ENCODE measurements around the gene PKP3.

DNA sequence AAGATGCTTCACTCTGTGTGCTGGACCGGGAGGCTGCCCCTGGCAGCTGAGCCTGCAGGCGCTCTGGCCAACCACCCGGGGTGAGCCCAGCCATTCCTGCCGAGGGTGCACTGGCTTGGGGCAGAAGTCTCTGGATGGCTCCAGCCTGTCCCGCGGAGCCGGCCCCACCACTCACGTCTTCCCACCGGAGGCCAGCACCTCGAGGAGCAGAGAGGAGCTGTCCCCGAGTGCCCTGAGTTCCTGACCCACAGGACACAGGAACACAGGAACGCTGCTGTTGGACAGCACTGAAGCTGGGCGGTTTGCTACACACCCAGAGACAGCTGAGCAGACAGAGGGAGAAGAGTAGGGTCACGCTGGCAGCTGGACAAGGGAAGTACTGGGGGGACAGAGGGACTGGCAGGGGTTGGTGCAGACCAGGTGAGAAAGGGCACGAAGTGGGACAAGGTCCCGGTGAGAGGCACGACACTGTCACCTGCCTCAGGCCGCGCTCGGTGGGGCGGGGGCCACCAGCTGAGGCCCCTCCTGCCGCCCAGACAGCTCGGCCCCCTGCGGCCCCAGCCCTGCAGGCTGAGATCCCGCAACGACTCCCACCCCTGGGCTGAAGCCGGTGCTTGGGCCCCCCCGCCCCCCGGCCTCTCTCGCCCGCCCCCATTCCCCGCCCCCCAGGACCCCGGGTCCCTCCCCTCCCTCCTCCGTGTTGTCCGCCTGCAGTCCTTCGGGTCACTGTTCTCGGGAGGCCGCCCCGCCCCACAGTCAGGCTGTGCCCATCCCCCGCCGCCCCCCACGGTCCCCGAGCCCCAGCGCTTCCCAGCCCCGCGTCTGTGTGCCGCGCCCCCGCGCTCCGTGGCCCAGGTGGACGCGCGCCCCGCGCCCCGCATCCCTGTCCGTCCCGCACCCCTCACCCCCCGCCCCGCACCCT lies 25.3 kb upstream of the PKP3 start:
- TF ChIP-seq KLF10 (CRISPR knock-in tag; IDR thresholded peaks at IDR 0.05) = no peak
- no peak for TF ChIP-seq SIX5 (IDR thresholded peaks at IDR 0.05; ENCODE audit: borderline replicate concordance in 1 of 2, insufficient read depth in 1 of 2, low read depth in 1 of 2, low read length in 2 of 2)
- TF ChIP-seq KLF6 (CRISPR knock-in tag; IDR thresholded peaks at IDR 0.05; ENCODE audit: borderline replicate concordance) = no peak
- no peak for TF ChIP-seq BRF1 (IDR thresholded peaks at IDR 0.05; ENCODE audit: borderline replicate concordance, extremely low read depth, insufficient read length)
- no peak for TF ChIP-seq NFIC (IDR thresholded peaks at IDR 0.05)
- TF ChIP-seq, protein P1, sequence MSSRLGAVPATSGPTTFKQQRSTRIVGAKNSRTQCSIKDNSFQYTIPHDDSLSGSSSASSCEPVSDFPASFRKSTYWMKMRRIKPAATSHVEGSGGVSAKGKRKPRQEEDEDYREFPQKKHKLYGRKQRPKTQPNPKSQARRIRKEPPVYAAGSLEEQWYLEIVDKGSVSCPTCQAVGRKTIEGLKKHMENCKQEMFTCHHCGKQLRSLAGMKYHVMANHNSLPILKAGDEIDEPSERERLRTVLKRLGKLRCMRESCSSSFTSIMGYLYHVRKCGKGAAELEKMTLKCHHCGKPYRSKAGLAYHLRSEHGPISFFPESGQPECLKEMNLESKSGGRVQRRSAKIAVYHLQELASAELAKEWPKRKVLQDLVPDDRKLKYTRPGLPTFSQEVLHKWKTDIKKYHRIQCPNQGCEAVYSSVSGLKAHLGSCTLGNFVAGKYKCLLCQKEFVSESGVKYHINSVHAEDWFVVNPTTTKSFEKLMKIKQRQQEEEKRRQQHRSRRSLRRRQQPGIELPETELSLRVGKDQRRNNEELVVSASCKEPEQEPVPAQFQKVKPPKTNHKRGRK (tag; IDR thresholded peaks at IDR 0.05) = no peak
- no peak for TF ChIP-seq SRSF9 (IDR thresholded peaks at IDR 0.05; ENCODE audit: borderline replicate concordance, low read depth, low read length)
- TF ChIP-seq SMC3 (conservative IDR thresholded peaks at IDR 0.05; ENCODE audit: insufficient read depth, low read depth, low read length) = no peak
- no peak for TF ChIP-seq ARID1B (IDR thresholded peaks at IDR 0.05)

Measured in K562 (cell line).